Colonic mucosa (tissue), 4 donors: Measurements from ENCODE around the gene BCCIP. TPM values are rescaled to one million over a fixed set of nuclear protein-coding genes. Genes with fewer than 3 reads are reported as not detected.

Source experiments
- DNase-seq: peaks from one replicate; pipeline ENCODE4 v3.0.0-alpha.2; 2020
- H3K27ac ChIP-seq: fragments of 200-600 bp; one replicate; pipeline ENCODE4 v1.8.0; 2021
- H3K27me3 ChIP-seq: fragments of 200-600 bp; one replicate; pipeline ENCODE4 v1.8.0; 2021
- H3K36me3 ChIP-seq: fragments of 200-600 bp; one replicate; pipeline ENCODE4 v1.8.0; 2021
- H3K4me1 ChIP-seq: fragments of 200-600 bp; one replicate; pipeline ENCODE4 v1.8.0; 2021; ENCODE audit warnings: mild to moderate bottlenecking
- H3K4me3 ChIP-seq: fragments of 200-600 bp; one replicate; pipeline ENCODE4 v1.8.0; 2021
- H3K9ac ChIP-seq, 2 donors: one replicate each; pipeline ENCODE4 v1.7.0; 2013; ENCODE audit warnings: control low read depth in 2 of 2, low read depth in 2 of 2, low read length in 2 of 2
- H3K9me3 ChIP-seq: fragments of 200-600 bp; one replicate; pipeline ENCODE4 v1.8.0; 2021
- intact Hi-C: fragments of 100-400 bp; cut with DNase I; formaldehyde crosslinking; loops from one replicate; pipeline ENCODE4 v1.14.1; 2022
- total RNA-seq, 2 donors: library from RNA; stranded (reverse); fragmentation: NEBNext Ultra II Directional in 1 of 2; extraction: Animal tissue kit (Norgen Biotek cat#: 25700) in 1 of 2; gene quantifications; one replicate each; pipeline ENCODE4 v1.2.1, GENCODE V29; 2021
- TF ChIP-seq, protein P1 (sequence below): fragments of 200-600 bp; IDR thresholded peaks from one replicate; pipeline ENCODE4 v1.8.0; 2022; ENCODE audit warnings: antibody characterized with exemption, mild to moderate bottlenecking
- donor health status: healthy.
- donor health status: DM: no; HTN: no; CAD: no.
- donor health status: DM: no; HTN: no; CAD: no.

The BCCIP gene
- total RNA-seq, 2 donors from 2014 or later, result 36.0 to 67.2 TPM

DNA sequence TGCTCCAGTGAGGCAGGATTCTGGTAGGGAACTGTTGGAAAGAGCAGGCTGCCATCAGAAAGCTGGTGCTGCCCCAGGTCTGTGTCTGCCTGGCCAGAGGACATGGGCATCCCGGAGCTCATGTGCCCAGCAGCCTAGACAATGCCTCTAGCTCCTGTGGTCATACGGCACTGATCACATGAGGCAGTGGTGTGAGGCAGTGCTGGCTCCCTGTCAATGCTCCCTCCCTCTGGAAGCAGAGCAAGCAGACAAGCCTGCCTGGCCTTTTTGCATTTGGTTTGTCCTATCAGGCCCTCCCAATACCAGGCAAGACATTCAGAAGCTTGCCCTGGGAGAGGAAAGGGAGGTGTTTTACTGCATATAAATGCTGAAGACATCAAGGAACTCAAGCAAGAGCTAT, 28.2 kb upstream of the BCCIP start:
- Histone ChIP-seq H3K27me3 (no peaks in the 10 kb centered on the region), H3K36me3 (no peaks in the 10 kb centered on the region), H3K4me1 (no peaks in the 10 kb centered on the region), H3K9me3 (no peaks in the 10 kb centered on the region), H3K27ac (no peak overlapping the region), H3K4me3 (no peak overlapping the region), H3K9ac (no peak overlapping the region)
- DNase-seq, result no peak
- intact Hi-C loops, result no loop called here
- TF ChIP-seq, protein P1, sequence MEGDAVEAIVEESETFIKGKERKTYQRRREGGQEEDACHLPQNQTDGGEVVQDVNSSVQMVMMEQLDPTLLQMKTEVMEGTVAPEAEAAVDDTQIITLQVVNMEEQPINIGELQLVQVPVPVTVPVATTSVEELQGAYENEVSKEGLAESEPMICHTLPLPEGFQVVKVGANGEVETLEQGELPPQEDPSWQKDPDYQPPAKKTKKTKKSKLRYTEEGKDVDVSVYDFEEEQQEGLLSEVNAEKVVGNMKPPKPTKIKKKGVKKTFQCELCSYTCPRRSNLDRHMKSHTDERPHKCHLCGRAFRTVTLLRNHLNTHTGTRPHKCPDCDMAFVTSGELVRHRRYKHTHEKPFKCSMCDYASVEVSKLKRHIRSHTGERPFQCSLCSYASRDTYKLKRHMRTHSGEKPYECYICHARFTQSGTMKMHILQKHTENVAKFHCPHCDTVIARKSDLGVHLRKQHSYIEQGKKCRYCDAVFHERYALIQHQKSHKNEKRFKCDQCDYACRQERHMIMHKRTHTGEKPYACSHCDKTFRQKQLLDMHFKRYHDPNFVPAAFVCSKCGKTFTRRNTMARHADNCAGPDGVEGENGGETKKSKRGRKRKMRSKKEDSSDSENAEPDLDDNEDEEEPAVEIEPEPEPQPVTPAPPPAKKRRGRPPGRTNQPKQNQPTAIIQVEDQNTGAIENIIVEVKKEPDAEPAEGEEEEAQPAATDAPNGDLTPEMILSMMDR, result no peak

DNA sequence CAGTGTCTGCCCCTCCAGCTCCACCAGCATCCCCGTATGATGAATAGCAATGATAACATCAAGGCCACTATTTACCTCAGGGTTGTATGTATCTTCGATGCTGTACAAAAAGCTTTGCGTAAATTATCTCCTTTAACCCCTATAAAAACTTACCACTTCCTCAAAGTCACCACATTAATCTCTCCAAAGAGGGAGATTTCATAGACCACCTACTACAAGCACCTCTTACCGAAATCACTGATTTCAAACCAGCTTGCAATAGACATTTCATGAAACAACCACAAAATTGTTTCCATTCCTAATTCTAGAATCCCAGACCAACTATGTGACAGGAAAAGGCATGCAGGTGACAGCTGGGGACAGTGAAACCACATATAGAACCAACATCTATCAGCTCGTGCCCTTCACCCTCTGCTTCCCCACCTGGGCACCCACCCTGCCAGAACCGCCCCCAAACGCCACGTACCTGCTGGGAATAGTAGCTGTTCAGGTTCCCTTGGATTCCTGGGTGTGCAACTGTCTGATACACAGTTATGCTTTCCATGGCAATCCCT, 27.6 kb upstream of the BCCIP start:
- Histone ChIP-seq H3K9me3 (no peaks in the 10 kb centered on the region), H3K27me3 (no peaks in the 10 kb centered on the region), H3K4me3 (no peak overlapping the region), H3K36me3 (no peaks in the 10 kb centered on the region), H3K4me1 (no peaks in the 10 kb centered on the region), H3K27ac (no peak overlapping the region), H3K9ac (no peak overlapping the region)
- TF ChIP-seq, protein P1, result no peak
- intact Hi-C loops, result no loop called here
- no peak for DNase-seq

- intact Hi-C loops, result no loop called here
- H3K36me3 ChIP-seq, result no peaks in the 10 kb centered on the region
- no peak overlapping the region for H3K27ac ChIP-seq
- H3K4me3 ChIP-seq, result no peak overlapping the region
- H3K27me3 ChIP-seq, result no peaks in the 10 kb centered on the region
- no peaks in the 10 kb centered on the region for H3K4me1 ChIP-seq
- H3K9ac ChIP-seq, result no peak overlapping the region
- TF ChIP-seq, protein P1, result no peak
- no peaks in the 10 kb centered on the region for H3K9me3 ChIP-seq
- no peak for DNase-seq
Measured at GRCh38 chr10:125797424-125797823, 25.9 kb upstream of the BCCIP start.

DNA sequence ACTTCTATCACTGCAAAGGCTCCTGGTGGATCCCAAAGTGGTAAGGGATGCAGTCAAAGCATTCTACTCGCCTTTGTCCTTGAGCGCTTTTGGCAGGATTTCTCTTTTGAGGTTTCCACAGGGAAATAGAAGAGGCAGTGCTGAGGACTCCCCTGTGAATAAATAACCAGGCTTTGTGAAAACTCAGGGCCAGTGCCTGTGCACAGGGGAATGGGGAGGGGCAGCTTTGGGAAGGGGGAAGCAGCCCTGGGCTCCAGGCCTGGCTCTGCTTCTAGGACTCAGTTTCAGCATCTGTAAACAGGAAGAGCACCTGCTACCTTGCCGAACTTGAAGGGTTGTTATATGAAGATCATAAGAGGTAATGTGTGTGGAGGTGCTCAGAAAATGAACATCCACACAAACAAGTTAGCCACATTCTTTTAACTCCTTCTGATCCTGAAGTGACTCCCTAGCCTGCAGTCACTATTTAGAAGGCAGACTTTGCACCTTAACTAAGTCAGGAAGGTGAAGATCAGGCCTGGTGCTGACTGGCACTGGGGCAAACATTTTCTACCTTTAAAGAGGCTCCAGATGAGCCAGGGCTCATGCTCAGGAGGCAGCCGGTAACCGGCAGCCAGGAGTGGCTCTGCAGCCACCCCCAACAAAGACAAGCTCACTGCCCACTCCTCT, 25.2 kb upstream of the BCCIP start:
- no peak overlapping the region for H3K9ac ChIP-seq
- TF ChIP-seq, protein P1, result no peak

GRCh38 chr10:125799451-125800182, 23.7 kb upstream of the BCCIP start:
- TF ChIP-seq, protein P1, result no peak
- Histone ChIP-seq H3K36me3 (no peaks in the 10 kb centered on the region), H3K27ac (no peak overlapping the region), H3K9ac (no peak overlapping the region), H3K4me3 (no peak overlapping the region), H3K9me3 (no peaks in the 10 kb centered on the region), H3K4me1 (no peaks in the 10 kb centered on the region), H3K27me3 (no peaks in the 10 kb centered on the region)
- no peak for DNase-seq
- intact Hi-C loops, result no loop called here

More for the DNA sequence above, 25.2 kb upstream of the BCCIP start:
- no peak overlapping the region for H3K27ac ChIP-seq
- DNase-seq, result no peak
- H3K4me3 ChIP-seq, result no peak overlapping the region
- no peaks in the 10 kb centered on the region for H3K9me3 ChIP-seq
- H3K4me1 ChIP-seq, result no peaks in the 10 kb centered on the region
- intact Hi-C loops, result no loop called here
- H3K36me3 ChIP-seq, result no peaks in the 10 kb centered on the region
- no peaks in the 10 kb centered on the region for H3K27me3 ChIP-seq
